GM10248 (cell line): ENCODE measurements around the gene ENTREP3.
A peak's percentile ranks its signal among the peaks of the same experiment; 100 is the strongest.
"Not testable (repeated sequence)": the region's sequence is repeated elsewhere in the genome, so short reads cannot be mapped to it uniquely, and the experiment has no call there.

Experiments used
- CTCF ChIA-PET: fragments of 300-600 bp; sonication (Branson Sonifier 250); formaldehyde crosslinking; extraction: SDS; loops from one replicate; lab custom pipeline; 2021; ENCODE audit warnings: antibody characterized with exemption; lab: Yijun Ruan, JAX
- POLR2A ChIA-PET: fragments of 350-650 bp; sonication (Branson Sonifier 250); formaldehyde crosslinking; extraction: SDS; loops from one replicate; lab custom pipeline; 2020; ENCODE audit warnings: antibody characterized with exemption; lab: Yijun Ruan, JAX
- DNase-seq: peaks from one replicate; pipeline ENCODE4 v3.0.0; 2012; ENCODE audit errors: extremely low spot score
- TF ChIP-seq, protein P1 (sequence below): IDR thresholded peaks from 2 replicates; pipeline ENCODE4 v1.5.1; 2012; ENCODE audit warnings: mild to moderate bottlenecking, low read depth; ENCODE audit errors: extremely low read depth, missing control alignments, control extremely low read depth

ENTREP3 gene

DNA sequence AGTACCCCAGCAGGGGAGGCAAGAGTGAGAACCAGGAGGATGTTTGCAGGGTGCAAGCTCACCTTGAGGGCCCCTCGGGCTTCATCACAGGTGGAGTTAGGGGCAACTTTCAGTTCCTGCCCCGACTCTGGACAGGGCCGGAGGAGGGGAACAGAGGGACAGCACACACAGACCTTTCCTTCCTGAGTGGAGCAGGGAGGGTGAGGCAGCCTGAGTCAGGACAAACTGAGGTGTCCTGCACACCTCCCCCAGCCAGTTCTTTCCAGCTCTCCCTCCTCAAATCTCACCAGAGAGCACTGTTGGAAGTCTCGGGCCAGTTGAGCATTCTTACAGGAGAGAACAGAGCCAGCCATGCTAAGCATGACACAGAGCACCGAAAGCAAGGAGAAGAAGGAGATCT, 1.5 kb downstream of the ENTREP3 start:
- ChIA-PET POLR2A (no interaction called here), CTCF (interaction anchor here (5.4 to 9.8 kb wide), 2 partner anchors 15 to 71 kb away, joined by 150 to 154 read pairs; partner anchors contain the start of genes CLK2 and RUSC1)
- TF ChIP-seq, protein P1, sequence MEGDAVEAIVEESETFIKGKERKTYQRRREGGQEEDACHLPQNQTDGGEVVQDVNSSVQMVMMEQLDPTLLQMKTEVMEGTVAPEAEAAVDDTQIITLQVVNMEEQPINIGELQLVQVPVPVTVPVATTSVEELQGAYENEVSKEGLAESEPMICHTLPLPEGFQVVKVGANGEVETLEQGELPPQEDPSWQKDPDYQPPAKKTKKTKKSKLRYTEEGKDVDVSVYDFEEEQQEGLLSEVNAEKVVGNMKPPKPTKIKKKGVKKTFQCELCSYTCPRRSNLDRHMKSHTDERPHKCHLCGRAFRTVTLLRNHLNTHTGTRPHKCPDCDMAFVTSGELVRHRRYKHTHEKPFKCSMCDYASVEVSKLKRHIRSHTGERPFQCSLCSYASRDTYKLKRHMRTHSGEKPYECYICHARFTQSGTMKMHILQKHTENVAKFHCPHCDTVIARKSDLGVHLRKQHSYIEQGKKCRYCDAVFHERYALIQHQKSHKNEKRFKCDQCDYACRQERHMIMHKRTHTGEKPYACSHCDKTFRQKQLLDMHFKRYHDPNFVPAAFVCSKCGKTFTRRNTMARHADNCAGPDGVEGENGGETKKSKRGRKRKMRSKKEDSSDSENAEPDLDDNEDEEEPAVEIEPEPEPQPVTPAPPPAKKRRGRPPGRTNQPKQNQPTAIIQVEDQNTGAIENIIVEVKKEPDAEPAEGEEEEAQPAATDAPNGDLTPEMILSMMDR, result no peak
- no peak for DNase-seq

DNA sequence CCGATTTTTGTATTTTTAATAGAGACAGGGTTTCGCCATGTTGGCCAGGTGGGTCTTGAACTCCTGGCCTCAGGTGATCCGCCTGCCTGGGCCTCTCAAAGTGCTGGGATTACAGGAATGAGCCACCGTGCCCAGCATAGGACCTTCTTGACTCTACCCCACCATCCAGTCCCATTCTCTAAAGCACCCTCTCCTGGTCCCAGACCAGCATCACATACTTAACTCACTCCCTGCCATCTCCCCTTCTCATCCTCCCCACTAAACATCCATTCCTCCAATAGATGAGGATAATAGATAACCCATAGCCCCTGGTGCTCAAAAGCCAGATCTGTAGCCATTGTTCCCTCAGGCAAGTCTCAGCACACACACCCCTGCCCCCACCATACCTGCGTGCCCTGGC, 2.1 kb downstream of the ENTREP3 start:
- TF ChIP-seq, protein P1, result no peak
- ChIA-PET POLR2A (no interaction called here), CTCF (interaction anchor here (5.4 to 9.8 kb wide), 3 partner anchors 15 to 340 kb away, joined by 88 to 154 read pairs (median 150); partner anchors contain the start of genes CLK2 and RUSC1)
- no peak for DNase-seq

DNA sequence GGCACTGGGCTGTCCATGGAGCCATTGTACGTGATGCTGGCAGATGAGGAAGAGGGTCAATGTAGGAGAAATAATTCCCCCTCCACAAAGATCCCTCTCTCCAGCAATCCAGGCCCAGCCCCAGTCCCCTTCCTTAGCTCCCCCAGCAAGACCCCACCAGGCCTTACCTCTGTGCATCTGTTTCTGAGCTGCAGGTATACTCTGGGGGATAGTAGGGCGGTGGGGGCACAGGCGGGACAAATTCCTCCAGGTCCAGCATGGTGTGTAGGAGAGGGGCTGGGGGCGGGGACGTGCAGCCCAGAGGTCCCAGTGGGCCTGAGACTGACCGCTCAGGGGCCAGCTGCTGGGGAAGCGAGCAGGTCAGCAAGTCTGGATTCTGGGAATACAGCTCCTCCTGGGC, 3.7 kb downstream of the ENTREP3 start:
- no peak for DNase-seq
- POLR2A ChIA-PET, result interaction anchor here (0.5 to 2.7 kb wide), 4 partner anchors 10 to 733 kb away, joined by 3 to 11 read pairs (median 6); partner anchors contain the start of genes CHRNB2 and SCAMP3
- CTCF ChIA-PET, result interaction anchor here (0.6 to 9.8 kb wide), 62 partner anchors 9 to 815 kb away, joined by 3 to 154 read pairs (median 6); partner anchors contain the start of genes ASH1L, CLK2, FDPS and HCN3

DNA sequence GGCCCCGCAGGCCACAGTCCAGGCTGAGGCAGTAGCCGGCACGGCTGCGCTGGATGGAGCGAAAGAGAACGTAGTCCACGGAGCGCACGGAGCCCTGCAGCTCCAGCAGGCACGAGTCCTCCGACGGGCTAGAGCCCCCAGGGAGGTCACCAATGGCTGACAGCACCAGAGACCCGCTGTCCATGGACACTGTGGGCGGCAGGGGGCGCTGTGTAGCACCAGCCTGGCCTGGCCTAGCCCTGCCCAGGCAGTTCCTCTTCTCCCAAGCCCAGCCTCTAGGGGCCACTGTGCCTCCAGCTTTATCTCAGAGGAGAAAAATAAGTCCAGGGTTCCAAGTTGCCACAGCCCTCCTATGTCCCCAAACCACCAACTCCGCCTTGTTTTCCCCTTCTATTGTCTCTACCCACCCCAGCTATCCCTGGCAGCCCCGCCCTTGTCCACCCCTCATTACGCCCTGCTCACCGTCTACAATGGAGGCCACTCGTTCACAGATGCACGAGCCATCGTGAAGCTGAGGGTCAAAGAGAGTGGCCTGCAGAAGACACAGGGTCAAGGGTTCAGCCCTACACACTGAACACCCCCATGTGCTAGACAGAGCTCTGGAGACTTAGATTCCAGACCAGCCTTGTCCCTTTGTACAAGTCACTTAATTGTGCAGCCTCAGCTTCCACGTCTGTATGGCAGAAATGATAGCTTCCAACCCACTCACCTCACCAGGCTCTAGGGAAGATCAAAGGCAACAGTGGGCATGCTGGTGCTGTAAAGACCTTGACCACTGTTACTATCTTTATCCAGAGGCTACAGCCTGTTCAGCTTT, 4.4 kb downstream of the ENTREP3 start:
- POLR2A ChIA-PET, result interaction anchor here (0.5 to 2.7 kb wide), 4 partner anchors 9 to 734 kb away, joined by 3 to 11 read pairs (median 6); partner anchors contain the start of genes CHRNB2 and SCAMP3
- TF ChIP-seq, protein P1, result peak; percentile 100
- DNase-seq, result peak; percentile 96
- CTCF ChIA-PET, result interaction anchor here (0.6 to 9.8 kb wide), 93 partner anchors 10 to 815 kb away, joined by 3 to 154 read pairs (median 5); partner anchors contain the start of genes ASH1L, CLK2, FDPS and HCN3

More for the DNA sequence above, 3.7 kb downstream of the ENTREP3 start:
- TF ChIP-seq, protein P1, result no peak

DNA sequence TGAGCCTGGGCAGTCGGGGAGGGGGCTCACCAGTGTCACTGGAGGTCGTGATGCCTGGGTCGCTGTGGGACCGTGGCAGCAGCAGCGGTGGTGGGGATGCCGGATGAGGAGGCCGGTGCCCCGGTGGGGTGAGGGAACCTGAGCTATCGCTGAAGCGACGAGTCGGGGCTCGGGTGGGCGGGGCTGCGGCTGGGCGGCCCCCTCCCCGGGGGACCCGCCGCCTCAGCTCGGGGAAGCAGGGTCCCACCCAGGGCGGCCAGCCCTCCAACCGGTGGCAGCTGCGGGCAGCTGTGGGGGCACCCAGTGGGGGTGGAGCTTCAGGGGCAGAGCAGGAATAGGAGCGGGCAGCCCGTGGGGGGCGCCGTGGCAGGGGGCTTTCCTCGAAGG, 5.0 kb downstream of the ENTREP3 start:
- POLR2A ChIA-PET, result interaction anchor here (0.5 to 2.7 kb wide), 4 partner anchors 9 to 1034 kb away, joined by 3 to 11 read pairs (median 3); partner anchors contain the start of gene SCAMP3
- CTCF ChIA-PET, result interaction anchor here (0.6 to 9.8 kb wide), 68 partner anchors 9 to 816 kb away, joined by 3 to 154 read pairs (median 6); partner anchors contain the start of genes CLK2, FDPS, HCN3 and KRTCAP2
- TF ChIP-seq, protein P1, result no peak
- DNase-seq, result no peak

DNA sequence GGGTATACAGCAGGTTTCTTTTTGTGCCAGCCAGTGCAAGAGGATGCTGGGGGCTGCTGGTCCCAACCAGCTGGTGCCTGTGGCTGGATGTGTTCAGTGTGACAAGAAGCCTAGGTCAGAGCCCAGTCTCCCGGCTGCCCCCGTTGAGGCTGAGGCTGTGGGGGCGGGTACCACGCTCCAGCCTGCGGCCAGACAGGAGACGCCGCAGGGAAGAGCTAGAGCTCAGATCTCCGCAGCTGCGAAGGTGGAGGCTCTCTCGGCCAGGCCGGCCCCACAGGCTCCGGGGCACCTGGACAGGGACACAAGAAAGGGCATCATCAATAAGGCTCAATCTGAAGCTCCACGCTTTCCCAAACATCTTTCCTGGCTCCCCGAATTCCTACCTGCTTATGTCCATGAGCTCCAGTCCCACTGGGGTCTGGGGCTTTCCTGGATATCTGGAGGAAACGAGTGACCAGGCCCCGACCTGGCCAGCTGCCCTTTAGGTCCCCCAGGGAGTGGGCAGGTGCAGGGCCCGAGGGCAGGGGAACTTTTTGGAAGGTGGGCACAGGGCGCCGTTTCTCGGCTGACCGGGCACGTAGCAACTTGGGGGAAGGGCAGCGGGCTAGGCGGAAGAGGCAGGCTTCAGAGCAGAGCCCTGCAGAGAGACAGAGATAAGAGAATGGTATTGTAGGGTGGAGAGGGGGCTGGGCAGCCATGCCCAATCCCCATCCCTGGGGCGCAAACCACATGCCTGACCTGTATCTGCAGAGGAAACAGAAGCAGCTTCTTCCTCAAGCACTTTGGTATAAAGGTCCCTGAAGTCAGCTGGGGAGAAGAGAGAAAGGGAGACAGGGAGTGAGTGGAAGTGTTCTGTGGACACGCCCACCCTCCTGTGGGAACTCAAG, 7.4 kb downstream of the ENTREP3 start:
- POLR2A ChIA-PET, result no interaction called here
- CTCF ChIA-PET, result interaction anchor here (0.9 to 9.8 kb wide), 6 partner anchors 9 to 346 kb away, joined by 3 to 150 read pairs (median 20); partner anchors contain the start of genes RUSC1 and SCAMP3
- DNase-seq, result no peak
- TF ChIP-seq, protein P1, result no peak

DNA sequence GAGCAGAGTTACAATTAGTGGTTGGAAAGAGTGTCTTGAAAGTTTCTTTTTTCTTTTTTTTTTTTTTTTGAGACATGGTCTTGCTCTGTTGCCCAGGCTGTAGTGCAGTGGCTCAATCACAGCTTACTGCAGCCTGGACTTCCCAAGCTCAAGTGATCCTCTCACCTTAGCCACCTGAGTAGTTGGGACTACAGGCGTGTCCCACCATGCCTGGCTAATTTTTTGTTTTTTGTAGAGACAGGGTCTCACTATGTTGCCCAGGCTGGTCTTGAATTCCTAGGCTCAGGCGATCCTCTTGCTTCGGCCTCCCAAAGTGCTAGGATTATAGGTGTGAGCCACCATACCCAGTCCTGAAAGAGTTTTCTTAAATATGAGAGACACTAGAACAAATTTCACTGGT, 8.5 kb downstream of the ENTREP3 start:
- POLR2A ChIA-PET, DNase-seq: not testable (repeated sequence)
- CTCF ChIA-PET, result interaction anchor here (0.9 to 9.8 kb wide), 3 partner anchors 10 to 257 kb away, joined by 3 to 150 read pairs (median 3); partner anchors contain the start of gene RUSC1
